ENCODE measurements around the gene PVALB. TPM values are rescaled to one million over a fixed set of nuclear protein-coding genes. Genes with fewer than 3 reads are reported as not detected.

PVALB gene
- polyA plus RNA-seq, 2 of the 4 experiments (the other 2 are of a cell fraction): not detected

DNA sequence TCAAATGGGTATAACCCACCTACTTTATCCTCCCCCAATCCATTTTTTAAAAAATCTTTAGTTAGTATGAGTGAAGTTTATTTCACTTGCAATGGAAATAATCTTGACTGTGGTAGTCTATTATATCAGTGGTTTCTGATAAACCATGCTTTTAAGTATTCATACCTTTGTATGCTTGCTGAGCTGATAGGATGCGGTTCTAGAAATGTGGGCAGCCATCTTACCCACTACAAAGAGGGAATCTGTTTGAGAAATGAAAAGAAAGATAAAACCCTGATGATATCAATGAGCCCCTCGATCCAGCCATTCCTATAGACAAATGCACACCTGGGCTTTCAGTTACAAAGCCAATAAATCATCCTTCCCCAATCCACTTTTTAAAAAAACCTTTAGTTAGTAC, 13.8 kb upstream of the PVALB start:
- Histone ChIP-seq H3K4me2 (no peak overlapping the region), H3K4me1 (no peaks in the 10 kb centered on the region), H3K4me3 (no peak overlapping the region), H3K9me3 (no peaks in the 10 kb centered on the region), H3K27ac (no peak overlapping the region)
- ATAC-seq: no peak
- TF ChIP-seq CEBPB (IDR thresholded peaks at IDR 0.05): no peak
- TF ChIP-seq SREBF2 (IDR thresholded peaks at IDR 0.05): no peak
- TF ChIP-seq HDAC2 (IDR thresholded peaks at IDR 0.05): no peak
- TF ChIP-seq BHLHE40 (IDR thresholded peaks at IDR 0.05; ENCODE audit: low read depth, low read length): no peak
- TF ChIP-seq POLR2A (IDR thresholded peaks at IDR 0.05; ENCODE audit: low read length): no peak
- TF ChIP-seq RFX5 (IDR thresholded peaks at IDR 0.05): no peak
- no peak for TF ChIP-seq ZSCAN20 (CRISPR knock-in tag; IDR thresholded peaks at IDR 0.05)
- TF ChIP-seq, protein P1, sequence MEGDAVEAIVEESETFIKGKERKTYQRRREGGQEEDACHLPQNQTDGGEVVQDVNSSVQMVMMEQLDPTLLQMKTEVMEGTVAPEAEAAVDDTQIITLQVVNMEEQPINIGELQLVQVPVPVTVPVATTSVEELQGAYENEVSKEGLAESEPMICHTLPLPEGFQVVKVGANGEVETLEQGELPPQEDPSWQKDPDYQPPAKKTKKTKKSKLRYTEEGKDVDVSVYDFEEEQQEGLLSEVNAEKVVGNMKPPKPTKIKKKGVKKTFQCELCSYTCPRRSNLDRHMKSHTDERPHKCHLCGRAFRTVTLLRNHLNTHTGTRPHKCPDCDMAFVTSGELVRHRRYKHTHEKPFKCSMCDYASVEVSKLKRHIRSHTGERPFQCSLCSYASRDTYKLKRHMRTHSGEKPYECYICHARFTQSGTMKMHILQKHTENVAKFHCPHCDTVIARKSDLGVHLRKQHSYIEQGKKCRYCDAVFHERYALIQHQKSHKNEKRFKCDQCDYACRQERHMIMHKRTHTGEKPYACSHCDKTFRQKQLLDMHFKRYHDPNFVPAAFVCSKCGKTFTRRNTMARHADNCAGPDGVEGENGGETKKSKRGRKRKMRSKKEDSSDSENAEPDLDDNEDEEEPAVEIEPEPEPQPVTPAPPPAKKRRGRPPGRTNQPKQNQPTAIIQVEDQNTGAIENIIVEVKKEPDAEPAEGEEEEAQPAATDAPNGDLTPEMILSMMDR (IDR thresholded peaks at IDR 0.05): no peak
- no peak for TF ChIP-seq TP53 (CRISPR knock-in tag; IDR thresholded peaks at IDR 0.05)
- no peak for TF ChIP-seq NPAS2 (CRISPR knock-in tag; IDR thresholded peaks at IDR 0.05; ENCODE audit: borderline replicate concordance)
- no peak for DNase-seq (ENCODE audit: low read depth in 1 of 2, low spot score in 1 of 2)
- WGBS (ENCODE audit: missing lambda C conversion rate): 11% methylated on average over 2 of the region's 2 CpGs
- POLR2A ChIA-PET: no interaction called here
- CTCF ChIA-PET: interaction anchor here (1.3 kb wide), 1 partner anchor 26 kb away, joined by 3 read pairs; no protein-coding TSS in a partner anchor
- FAIRE-seq: no peak

DNA sequence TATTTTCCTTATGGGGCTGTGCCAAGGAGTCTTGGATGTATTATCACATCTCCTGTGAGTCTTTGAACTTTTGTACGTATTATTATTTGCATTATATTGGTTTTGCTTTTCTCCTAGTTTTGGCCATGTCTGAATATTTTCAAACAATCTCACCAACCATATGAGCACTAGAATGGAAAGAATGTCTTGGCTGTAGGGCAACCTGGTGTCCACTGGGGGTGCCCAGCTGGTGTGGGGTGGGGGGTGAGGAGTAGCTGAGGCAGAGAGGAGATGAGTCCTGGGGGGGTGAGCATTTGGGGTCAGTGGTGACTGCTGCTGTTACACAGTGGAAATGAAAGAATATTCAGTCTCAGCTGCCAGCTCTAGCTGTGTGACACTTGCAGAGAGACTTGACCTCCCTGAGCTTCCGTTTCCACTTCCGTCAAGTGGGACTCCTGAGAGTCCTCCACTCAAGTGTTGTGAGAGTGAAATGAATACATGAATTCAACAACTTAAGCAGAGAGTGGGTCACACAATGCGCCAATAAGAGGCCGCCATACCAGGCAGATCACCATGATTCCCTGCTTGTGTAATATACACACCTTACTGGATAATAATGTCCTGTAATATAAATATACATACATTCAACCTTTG, 12.7 kb upstream of the PVALB start:
- no peak for TF ChIP-seq CBX2 (IDR thresholded peaks at IDR 0.05; ENCODE audit: borderline replicate concordance, low read depth)
- TF ChIP-seq, protein P1 (IDR thresholded peaks at IDR 0.05): no peak
- TF ChIP-seq BHLHE40 (IDR thresholded peaks at IDR 0.05; ENCODE audit: low read depth, low read length): no peak
- TF ChIP-seq, protein P2, sequence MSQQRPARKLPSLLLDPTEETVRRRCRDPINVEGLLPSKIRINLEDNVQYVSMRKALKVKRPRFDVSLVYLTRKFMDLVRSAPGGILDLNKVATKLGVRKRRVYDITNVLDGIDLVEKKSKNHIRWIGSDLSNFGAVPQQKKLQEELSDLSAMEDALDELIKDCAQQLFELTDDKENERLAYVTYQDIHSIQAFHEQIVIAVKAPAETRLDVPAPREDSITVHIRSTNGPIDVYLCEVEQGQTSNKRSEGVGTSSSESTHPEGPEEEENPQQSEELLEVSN (IDR thresholded peaks at IDR 0.05; ENCODE audit: borderline replicate concordance, low read depth): no peak
- TF ChIP-seq, protein P3, sequence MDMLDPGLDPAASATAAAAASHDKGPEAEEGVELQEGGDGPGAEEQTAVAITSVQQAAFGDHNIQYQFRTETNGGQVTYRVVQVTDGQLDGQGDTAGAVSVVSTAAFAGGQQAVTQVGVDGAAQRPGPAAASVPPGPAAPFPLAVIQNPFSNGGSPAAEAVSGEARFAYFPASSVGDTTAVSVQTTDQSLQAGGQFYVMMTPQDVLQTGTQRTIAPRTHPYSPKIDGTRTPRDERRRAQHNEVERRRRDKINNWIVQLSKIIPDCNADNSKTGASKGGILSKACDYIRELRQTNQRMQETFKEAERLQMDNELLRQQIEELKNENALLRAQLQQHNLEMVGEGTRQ (IDR thresholded peaks at IDR 0.05): no peak
- TF ChIP-seq HEYL (CRISPR knock-in tag; IDR thresholded peaks at IDR 0.05): no peak
- TF ChIP-seq HOXB13 (CRISPR knock-in tag; IDR thresholded peaks at IDR 0.05; ENCODE audit: low read depth): no peak
- TF ChIP-seq, protein P4, sequence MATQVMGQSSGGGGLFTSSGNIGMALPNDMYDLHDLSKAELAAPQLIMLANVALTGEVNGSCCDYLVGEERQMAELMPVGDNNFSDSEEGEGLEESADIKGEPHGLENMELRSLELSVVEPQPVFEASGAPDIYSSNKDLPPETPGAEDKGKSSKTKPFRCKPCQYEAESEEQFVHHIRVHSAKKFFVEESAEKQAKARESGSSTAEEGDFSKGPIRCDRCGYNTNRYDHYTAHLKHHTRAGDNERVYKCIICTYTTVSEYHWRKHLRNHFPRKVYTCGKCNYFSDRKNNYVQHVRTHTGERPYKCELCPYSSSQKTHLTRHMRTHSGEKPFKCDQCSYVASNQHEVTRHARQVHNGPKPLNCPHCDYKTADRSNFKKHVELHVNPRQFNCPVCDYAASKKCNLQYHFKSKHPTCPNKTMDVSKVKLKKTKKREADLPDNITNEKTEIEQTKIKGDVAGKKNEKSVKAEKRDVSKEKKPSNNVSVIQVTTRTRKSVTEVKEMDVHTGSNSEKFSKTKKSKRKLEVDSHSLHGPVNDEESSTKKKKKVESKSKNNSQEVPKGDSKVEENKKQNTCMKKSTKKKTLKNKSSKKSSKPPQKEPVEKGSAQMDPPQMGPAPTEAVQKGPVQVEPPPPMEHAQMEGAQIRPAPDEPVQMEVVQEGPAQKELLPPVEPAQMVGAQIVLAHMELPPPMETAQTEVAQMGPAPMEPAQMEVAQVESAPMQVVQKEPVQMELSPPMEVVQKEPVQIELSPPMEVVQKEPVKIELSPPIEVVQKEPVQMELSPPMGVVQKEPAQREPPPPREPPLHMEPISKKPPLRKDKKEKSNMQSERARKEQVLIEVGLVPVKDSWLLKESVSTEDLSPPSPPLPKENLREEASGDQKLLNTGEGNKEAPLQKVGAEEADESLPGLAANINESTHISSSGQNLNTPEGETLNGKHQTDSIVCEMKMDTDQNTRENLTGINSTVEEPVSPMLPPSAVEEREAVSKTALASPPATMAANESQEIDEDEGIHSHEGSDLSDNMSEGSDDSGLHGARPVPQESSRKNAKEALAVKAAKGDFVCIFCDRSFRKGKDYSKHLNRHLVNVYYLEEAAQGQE (IDR thresholded peaks at IDR 0.05): no peak
- TF ChIP-seq KDM5A (IDR thresholded peaks at IDR 0.05): no peak
- TF ChIP-seq NR3C1 (IDR thresholded peaks at IDR 0.05): no peak
- TF ChIP-seq RCOR1 (IDR thresholded peaks at IDR 0.05; ENCODE audit: low read depth, low read length): no peak
- TF ChIP-seq, protein P5, sequence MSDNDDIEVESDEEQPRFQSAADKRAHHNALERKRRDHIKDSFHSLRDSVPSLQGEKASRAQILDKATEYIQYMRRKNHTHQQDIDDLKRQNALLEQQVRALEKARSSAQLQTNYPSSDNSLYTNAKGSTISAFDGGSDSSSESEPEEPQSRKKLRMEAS (IDR thresholded peaks at IDR 0.05): no peak
- TF ChIP-seq RARB (CRISPR knock-in tag; IDR thresholded peaks at IDR 0.05): no peak
- no peak overlapping the region for H3K27ac ChIP-seq
- ATAC-seq (peak in 1 of 2 experiments; percentile 50; a peak in 1 of 6 replicates), DNase-seq (ENCODE audit: low read depth in 1 of 2, low spot score in 1 of 2) (no peak), FAIRE-seq (no peak)
- H3K9me3 ChIP-seq: no peaks in the 10 kb centered on the region
- 85% methylated on average over 5 of the region's 5 CpGs for WGBS (ENCODE audit: missing lambda C conversion rate)
- ChIA-PET POLR2A (no interaction called here), CTCF (interaction anchor here (1.1 kb wide), 1 partner anchor 27 kb away, joined by 5 read pairs; no protein-coding TSS in a partner anchor)
- no peak overlapping the region for H3K4me3 ChIP-seq
- no peak overlapping the region for H3K4me2 ChIP-seq
- no peaks in the 10 kb centered on the region for H3K4me1 ChIP-seq

Measured in A549 (cell line).